Bronchial epithelial cell (primary cell): Measurements from ENCODE around the gene ARIH1. TPM values are rescaled to one million over a fixed set of nuclear protein-coding genes. Genes with fewer than 3 reads are reported as not detected.
A peak's percentile ranks its signal among the peaks of the same experiment; 100 is the strongest.

Experiments used
- DNase-seq: peaks from one replicate; pipeline ENCODE4 v3.0.0-alpha.2; 2010; ENCODE audit warnings: low read depth
- FAIRE-seq: peaks from 2 replicates; lab custom pipeline; 2011; peaks lifted over from hg19 to GRCh38; lab: Jason Lieb, UNC
- H3K27me3 ChIP-seq: 2 replicates; pipeline ENCODE4 v1.5.1; 2011; ENCODE audit warnings: low read length; ENCODE audit not compliant: control insufficient read depth, insufficient read depth
- H3K36me3 ChIP-seq: 2 replicates; pipeline ENCODE4 v1.5.1; 2011; ENCODE audit warnings: low read length; ENCODE audit not compliant: control insufficient read depth, insufficient read depth
- H3K4me3 ChIP-seq: 2 replicates; pipeline ENCODE4 v1.5.1; 2011; ENCODE audit warnings: mild to moderate bottlenecking, low read depth, low read length, control low read depth
- total RNA-seq: library from RNA; depleted of rRNA; stranded (reverse); fragments of >200 nt; gene quantifications from 2 replicates; pipeline ENCODE4 v1.2.1, GENCODE V29; 2014
- TF ChIP-seq, protein P1 (sequence below): IDR thresholded peaks from 2 replicates; pipeline ENCODE4 v1.5.1; 2011; ENCODE audit warnings: mild to moderate bottlenecking, moderate library complexity, low read length, control low read depth, inconsistent platforms; ENCODE audit not compliant: insufficient read depth, severe bottlenecking

Gene ARIH1
- total RNA-seq, 1 donor from 2014 or later, result 24.7 TPM

DNA sequence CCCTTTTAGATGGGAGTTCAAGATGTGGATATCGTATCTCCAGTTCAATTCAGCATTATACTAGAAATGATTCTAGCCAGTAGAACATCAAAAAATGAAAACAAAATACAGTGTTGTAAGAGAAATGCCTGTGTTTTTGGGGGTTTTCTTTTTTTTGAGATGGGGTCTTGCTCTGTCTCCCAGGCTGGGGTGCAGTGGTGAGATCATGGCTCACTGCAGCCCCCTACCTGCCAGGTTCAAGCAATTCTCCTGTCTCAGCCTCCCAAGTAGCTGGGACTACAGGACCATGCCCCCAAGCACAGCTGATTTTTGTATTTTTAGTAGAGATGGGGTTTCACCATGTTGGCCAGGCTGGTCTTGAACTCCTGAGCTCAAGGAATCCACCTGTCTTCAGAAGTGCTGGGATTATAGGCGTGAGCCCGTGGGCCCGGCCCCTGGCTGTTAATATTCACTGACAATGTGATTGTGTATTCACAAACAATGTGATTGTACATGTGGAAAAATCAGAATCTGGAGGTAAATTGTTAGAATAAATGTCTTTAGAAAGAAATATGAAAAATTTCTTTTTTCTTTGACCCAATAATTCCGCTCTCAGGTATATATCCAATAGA is 59.0 kb downstream of the ARIH1 start:
- FAIRE-seq, result no peak
- TF ChIP-seq, protein P1, sequence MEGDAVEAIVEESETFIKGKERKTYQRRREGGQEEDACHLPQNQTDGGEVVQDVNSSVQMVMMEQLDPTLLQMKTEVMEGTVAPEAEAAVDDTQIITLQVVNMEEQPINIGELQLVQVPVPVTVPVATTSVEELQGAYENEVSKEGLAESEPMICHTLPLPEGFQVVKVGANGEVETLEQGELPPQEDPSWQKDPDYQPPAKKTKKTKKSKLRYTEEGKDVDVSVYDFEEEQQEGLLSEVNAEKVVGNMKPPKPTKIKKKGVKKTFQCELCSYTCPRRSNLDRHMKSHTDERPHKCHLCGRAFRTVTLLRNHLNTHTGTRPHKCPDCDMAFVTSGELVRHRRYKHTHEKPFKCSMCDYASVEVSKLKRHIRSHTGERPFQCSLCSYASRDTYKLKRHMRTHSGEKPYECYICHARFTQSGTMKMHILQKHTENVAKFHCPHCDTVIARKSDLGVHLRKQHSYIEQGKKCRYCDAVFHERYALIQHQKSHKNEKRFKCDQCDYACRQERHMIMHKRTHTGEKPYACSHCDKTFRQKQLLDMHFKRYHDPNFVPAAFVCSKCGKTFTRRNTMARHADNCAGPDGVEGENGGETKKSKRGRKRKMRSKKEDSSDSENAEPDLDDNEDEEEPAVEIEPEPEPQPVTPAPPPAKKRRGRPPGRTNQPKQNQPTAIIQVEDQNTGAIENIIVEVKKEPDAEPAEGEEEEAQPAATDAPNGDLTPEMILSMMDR, result peak; percentile 52
- no peak for DNase-seq
- Histone ChIP-seq H3K36me3 (no peaks in the 10 kb centered on the region), H3K27me3 (no peaks in the 10 kb centered on the region), H3K4me3 (no peak overlapping the region)

DNA sequence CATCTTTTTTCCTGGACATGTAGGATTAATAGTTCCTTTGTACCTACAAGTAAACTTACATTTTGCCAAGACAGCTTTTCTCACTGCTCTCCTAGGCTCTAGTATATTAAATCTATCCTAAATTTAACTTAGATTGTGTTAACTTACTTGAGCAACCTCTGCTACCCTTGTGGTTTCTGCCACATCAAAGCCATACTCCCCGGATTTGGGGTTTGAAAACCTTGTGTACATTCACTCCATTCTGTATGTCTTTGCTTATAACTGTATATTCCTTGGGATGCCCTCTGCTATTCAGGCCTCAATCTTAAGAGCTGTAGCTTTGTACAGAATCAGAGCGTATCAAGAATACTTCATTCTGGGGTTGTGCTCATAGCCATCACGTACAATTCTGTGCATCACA is 60.4 kb downstream of the ARIH1 start:
- H3K4me3 ChIP-seq, result no peak overlapping the region
- TF ChIP-seq, protein P1, result no peak
- no peaks in the 10 kb centered on the region for H3K36me3 ChIP-seq
- FAIRE-seq, result no peak
- DNase-seq, result no peak
- no peaks in the 10 kb centered on the region for H3K27me3 ChIP-seq

DNA sequence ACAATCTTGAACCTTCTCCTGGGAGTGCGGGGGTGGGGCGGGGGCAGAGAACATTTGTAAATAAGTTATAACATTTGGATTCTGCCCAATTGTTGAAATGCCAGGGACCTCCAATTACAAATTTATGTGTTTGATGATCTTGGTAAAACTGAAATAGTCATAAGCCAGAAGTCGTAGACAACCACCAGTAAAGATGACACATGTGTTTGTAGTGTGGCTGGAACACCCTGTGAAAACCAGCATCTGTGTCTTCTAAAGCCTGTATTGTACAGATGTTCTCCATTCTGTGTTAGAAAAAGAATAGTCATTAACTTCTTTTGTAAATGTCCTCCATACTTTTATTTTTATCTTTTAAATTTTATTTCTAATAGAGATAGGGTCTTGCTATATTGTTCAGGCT is 61.8 kb downstream of the ARIH1 start:
- DNase-seq, result no peak
- TF ChIP-seq, protein P1, result no peak
- FAIRE-seq, result no peak
- no peak overlapping the region for H3K4me3 ChIP-seq
- H3K36me3 ChIP-seq, result no peaks in the 10 kb centered on the region
- H3K27me3 ChIP-seq, result no peaks in the 10 kb centered on the region

DNA sequence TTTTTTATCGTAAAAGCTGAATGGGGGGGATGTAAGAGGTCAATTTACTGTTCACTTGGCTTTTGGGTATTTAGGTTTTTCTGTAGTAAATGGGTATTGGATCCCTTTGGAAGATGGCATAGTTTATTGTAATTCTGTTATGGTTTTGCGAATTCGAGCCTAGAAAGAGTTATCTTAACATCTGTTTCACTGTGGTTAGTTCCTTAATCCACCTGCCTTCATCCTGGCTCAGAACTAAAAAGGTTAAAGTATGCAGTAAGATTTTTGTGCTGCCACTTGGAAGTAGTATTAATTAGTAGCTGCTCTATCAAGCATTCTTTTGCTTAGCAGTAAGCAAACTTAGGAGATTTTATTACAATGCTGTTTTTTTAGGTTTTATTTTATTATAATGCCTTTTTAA is 62.4 kb downstream of the ARIH1 start:
- TF ChIP-seq, protein P1, result no peak
- H3K27me3 ChIP-seq, result no peaks in the 10 kb centered on the region
- H3K4me3 ChIP-seq, result no peak overlapping the region
- H3K36me3 ChIP-seq, result no peaks in the 10 kb centered on the region
- DNase-seq, result no peak
- no peak for FAIRE-seq

DNA sequence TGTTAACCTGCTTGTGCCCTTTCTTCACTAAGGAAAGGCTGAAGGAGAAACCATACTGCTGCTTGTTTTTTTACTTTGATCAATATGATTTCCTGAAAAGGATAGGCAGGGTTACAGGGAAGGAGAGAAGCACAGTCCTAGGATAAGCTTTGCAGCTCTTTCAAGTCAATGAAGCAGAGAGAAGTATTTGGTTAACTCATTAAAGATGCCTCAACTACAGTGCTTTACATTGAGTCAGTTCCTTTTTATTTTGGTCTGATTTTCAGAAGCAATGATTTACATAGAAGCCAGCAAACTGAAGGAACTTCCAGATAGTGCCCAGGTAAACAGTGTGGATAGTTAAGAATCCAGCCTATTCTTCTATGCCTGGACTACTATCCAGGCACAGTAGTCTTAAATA is 64.8 kb downstream of the ARIH1 start:
- H3K4me3 ChIP-seq, result no peak overlapping the region
- no peaks in the 10 kb centered on the region for H3K36me3 ChIP-seq
- TF ChIP-seq, protein P1, result no peak
- no peak for DNase-seq
- FAIRE-seq, result no peak
- no peaks in the 10 kb centered on the region for H3K27me3 ChIP-seq
